Occipital lobe (tissue), 2 donors: ENCODE results near the gene TOLLIP. TPM values are rescaled to one million over a fixed set of nuclear protein-coding genes. Genes with fewer than 3 reads are reported as not detected.

Source experiments
- DNase-seq: peaks from one replicate; lab custom pipeline; 2025; lab: John Stamatoyannopoulos, UW
- total RNA-seq: library from RNA; depleted of rRNA; stranded (reverse); fragments of >200 nt; gene quantifications from one replicate; pipeline ENCODE4 v1.2.3, GENCODE V29; 2014

The TOLLIP gene
- total RNA-seq, 1 donor from 2014 or later = 17.8 TPM

DNA sequence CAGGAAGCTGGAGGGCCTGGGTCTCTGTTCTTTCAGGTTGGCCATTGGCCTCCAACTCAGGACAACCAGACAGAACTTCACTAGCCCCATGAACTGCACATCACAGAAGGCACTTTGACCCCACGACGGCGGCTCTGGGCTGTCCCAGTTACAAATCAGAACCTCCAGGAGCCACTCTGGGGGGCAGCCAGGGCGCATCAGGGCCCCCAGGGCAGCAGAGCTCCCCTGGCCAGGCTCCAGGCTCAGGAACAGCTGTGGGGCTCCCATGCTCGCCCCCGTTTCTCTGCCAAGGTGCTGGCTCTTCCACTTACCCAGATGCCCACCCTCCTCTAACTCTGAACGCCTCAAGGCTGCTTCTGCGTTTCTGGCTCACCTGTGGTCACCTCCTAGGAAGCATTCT is 25.5 kb downstream of the TOLLIP start:
- DNase-seq = no peak

GRCh38 chr11:1283091-1283511 is 26.3 kb downstream of the TOLLIP start:
- DNase-seq = no peak

DNA sequence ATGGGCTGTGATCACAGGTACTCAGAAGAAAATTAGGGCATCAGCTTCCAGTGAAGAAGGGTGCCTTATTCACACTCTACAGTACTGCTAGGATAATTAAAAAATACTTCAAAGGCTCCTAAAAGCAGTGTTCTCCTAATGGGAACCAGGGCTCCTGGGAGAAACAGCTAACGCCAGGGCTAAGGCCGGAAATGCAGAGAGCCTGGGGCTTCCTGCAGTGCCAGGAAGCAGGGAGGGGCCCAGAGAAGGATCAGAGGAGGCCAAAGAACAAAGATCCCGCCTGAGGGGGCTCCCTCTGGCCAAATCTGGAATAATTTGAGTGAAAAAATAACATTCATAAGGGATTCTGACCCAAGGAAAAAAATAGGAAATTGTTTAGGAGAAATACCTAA is 27.5 kb downstream of the TOLLIP start:
- DNase-seq = no peak

GRCh38 chr11:1281326-1281973 is 28.0 kb downstream of the TOLLIP start:
- no peak for DNase-seq

DNA sequence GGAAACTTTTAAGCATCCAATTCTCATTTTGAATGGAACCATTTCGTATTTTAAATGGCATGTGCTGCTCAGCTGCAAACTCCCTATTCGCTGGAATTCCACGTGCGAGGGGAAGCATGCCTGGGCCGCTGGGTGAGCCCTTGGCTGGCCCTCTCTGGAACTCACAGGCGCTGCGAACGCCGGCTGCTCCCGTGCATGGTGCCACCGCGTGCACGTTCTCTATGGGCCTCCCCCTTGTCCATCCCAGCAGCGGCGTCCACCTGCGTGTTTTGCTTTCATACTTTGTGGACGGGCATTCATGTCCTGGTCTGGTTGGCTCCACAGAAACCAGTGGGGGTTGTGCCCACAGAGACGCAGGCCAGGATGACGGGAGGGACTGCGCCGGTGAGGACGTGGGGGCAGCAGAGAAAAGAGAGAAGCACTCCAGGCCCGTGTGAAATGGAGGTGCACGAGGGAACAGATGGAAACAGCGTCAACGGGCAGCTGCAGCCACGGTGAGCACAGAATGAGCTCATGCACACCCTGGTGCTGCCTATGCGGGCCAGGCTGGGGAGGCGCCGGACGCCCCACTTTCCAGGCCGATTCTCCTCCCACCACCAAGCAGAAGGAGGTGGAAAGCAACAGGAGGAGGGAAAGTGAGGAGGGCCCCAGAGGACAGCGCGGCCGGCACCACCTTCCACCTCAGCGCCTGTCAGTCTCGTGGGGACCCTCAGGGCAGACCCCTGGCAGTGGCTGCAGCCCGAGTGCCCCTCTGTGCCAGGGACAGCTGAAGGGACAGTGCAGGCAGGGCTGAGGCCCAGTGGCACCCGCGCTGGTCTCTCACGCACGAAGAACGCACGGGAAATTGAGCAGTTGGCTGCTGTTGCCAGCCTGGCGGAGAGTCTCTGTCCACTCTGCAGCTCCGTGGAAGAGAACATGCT is 29.1 kb downstream of the TOLLIP start:
- DNase-seq = peak; percentile 56

- no peak for DNase-seq
These were observed 29.8 kb downstream of the TOLLIP start for GRCh38 chr11:1279674-1280055.

GRCh38 chr11:1278766-1279673 is 30.4 kb downstream of the TOLLIP start:
- DNase-seq = no peak

GRCh38 chr11:1277936-1278512 is 31.4 kb downstream of the TOLLIP start:
- no peak for DNase-seq

DNA sequence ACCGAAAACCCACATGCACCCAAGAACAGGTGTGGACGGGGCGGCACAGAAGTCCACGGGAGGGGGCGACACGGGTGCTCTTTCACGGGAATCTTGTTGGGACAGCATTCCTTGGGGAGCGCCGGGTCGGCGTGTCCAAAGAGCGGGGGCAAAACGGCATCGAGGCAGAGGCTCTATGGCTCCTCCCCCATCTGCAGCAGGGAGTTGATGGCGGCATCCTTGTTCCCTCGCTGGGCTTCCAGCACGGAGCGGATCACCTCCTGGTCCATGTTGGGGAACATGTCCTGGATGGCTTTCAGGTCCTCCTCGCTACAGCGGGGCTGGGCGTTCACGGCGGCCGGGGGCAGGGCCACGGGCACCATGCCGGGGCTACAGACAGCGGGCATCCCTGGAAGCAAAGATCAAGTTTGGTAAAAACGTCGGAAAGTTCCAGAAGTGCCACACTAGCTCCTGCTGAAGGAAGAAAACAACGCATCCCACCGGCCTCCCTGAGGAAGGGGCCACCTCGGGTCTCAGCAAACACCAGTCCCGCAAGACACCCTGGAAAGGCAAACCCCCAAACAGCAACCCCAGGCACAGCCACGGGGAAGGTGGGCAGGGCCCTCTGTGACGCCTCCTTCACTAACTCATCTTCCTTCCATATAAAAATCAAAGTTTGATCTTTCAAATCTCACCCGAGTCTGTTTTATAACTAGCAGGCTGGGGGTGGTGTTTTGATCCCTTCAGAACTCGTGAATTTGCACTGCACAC is 32.4 kb downstream of the TOLLIP start:
- DNase-seq = no peak

GRCh38 chr11:1276041-1276790 is 33.2 kb downstream of the TOLLIP start:
- peak; percentile 58 for DNase-seq

DNA sequence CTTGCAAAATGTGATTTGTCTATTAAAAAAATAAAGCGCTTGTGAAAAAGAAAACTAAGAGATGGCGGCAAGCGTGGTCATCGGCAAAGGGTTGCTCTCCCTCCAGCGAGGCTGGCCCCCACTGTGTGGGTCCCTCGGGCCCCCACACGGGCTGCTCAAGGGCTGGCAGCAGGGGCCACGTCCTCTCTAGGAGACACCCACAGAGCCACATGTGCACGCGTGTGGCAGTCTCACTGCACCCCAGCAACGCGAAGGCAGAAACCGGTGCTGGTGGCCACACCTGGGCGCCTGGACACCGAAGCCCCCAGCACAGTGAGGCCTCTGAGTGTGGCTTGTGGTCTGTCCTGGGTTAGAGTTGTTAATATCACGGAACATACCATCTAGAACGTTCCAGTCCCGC is 34.4 kb downstream of the TOLLIP start:
- DNase-seq = no peak

DNA sequence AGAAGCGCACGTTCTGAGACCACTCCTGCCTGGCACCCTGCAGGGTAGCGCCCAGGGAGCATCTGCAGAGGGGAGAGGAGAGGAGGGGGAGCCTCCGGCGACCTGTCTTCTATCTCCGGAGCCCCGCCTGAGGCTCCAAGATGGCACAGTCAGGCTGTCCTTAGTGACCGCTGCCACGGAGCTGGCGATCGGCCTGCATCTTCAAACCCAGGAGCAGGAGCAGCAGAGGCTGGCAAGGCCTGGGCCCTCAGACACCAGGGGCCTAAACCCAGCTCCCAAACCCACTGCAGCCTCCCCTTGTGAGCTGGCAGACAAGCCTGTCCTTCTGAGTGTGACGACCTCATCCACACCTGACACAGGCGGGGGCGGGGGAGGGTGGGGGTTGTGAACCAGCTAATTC is 34.9 kb downstream of the TOLLIP start:
- no peak for DNase-seq

DNA sequence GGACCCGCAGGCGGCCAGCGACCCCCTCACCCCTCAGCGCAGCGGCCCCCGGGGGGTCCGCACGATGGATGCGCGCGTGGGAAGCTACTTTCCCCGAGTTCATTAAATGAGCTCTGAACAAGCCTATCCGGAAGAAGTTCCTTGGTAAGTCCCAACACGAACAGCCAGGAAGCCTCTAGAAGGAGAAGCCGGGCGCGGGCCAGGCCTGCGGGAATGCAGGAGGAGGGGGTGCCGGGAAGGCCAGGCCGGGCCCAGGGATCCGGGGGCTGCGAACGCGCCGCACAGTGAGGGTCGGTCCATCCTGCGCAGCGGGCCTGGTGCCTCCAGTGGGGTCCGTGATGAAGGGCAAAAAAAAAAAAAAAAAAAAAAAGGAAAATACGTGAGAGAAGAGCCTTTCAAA is 36.9 kb downstream of the TOLLIP start:
- DNase-seq = no peak

GRCh38 chr11:1271927-1272326 is 37.5 kb downstream of the TOLLIP start:
- no peak for DNase-seq

- DNase-seq = no peak
These were observed 38.0 kb downstream of the TOLLIP start for GRCh38 chr11:1271406-1271805.

DNA sequence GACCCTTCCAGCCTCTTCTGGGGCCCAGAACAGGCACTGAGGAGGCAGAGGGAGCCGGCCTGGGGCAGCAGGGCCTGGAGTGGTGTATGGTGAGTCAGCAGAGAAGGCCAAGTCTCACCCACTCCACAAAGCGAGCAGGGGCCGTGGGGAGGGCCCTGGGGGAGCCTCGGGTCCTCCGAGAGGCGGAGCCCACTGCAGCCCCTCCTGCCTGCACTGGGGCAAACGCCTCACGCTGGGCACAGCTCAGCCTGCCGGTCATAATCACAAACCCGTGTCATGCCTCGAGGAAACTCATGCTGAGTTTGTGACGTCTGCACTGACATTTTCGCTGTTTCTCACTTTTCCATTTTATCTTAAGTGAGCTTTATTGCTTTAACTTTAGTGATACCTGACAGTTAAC is 38.4 kb downstream of the TOLLIP start:
- DNase-seq = no peak

DNA sequence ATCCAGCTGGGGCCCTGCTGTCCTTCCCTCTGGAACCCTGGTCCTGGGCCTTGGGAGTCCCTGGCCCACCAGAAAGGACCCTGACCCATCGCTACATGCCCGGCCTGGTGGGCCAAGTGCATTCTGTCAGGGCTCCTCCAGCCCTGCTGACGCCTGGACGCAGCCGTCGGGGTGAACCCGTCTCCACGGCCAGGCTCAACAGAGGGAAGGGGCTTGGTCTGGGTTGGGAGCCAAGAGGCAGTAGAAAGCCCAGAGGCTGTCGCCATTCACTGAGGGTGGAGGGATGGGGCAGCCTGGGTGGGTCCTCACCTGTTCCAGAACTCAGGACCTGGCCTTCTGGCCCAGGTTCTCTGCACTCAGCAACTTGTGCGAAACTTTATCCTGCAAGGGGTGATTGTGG is 39.0 kb downstream of the TOLLIP start:
- DNase-seq = no peak

GRCh38 chr11:1269957-1270356 is 39.5 kb downstream of the TOLLIP start:
- no peak for DNase-seq

DNA sequence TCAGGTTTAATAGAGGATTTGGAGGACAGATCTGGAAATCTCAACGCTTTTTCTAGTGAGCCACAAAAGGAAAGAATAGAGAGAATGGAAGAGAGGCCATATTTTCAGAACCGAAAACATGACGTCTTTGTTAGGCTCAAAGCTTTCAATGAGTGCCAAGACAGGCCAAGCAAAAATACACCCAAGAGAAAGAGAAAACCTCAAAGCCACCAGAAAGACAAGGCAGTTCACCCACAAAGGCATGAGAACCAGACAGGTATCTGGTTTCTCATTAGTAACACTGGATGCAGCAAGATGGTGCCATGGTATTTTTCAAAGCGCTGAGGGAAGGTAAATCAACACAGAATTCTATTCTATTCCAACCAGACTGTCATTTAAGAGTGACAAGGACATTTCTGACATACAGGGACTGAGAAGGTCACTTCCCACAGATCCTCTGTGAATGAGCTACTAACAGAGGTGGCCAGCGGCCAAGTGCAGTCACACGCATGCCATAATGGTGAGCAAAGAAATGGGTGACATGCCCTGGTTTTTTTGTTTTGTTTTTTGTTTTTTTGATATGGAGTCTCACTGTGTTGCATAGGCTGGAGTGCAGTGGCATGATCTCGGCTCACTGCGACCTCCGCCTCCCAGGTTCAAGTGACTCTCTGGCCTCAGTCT is 41.9 kb downstream of the TOLLIP start:
- DNase-seq = no peak
